Measurements from ENCODE around the gene NECAB2.

GRCh38 chr16:83990492-83990891, 22.4 kb downstream of the NECAB2 start:
- TF ChIP-seq, protein P1, sequence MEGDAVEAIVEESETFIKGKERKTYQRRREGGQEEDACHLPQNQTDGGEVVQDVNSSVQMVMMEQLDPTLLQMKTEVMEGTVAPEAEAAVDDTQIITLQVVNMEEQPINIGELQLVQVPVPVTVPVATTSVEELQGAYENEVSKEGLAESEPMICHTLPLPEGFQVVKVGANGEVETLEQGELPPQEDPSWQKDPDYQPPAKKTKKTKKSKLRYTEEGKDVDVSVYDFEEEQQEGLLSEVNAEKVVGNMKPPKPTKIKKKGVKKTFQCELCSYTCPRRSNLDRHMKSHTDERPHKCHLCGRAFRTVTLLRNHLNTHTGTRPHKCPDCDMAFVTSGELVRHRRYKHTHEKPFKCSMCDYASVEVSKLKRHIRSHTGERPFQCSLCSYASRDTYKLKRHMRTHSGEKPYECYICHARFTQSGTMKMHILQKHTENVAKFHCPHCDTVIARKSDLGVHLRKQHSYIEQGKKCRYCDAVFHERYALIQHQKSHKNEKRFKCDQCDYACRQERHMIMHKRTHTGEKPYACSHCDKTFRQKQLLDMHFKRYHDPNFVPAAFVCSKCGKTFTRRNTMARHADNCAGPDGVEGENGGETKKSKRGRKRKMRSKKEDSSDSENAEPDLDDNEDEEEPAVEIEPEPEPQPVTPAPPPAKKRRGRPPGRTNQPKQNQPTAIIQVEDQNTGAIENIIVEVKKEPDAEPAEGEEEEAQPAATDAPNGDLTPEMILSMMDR (IDR thresholded peaks at IDR 0.05) = no peak
- TF ChIP-seq EZH2 (IDR thresholded peaks at IDR 0.05) = no peak

Data from neural progenitor cell (in vitro differentiated cells).